Left cardiac atrium (tissue), 4 donors: Measurements from ENCODE around the gene LIMS2. TPM values are rescaled to one million over a fixed set of nuclear protein-coding genes. Genes with fewer than 3 reads are reported as not detected.

ENCODE experiments used
- ATAC-seq, 2 donors: fragments of 200-7000 bp; cut with Tn5 transposase; one replicate each; pipeline ENCODE4 v1.9.1; 2020; ENCODE audit warnings: mild to moderate bottlenecking in 2 of 2, moderate library complexity in 2 of 2
- DNase-seq: peaks from one replicate; pipeline ENCODE4 v3.0.0-alpha.2; 2020
- intact Hi-C, 2 donors: fragments of 100-400 bp; cut with DNase I; formaldehyde crosslinking; loops; one replicate each; pipeline versions ENCODE4 v1.14.1 to v1.15.1; 2022 to 2023
- total RNA-seq, 2 donors: library from RNA; stranded (reverse); fragmentation: NEBNext Ultra II Directional; extraction: Animal tissue kit (Norgen Biotek cat#: 25700); gene quantifications; one replicate each; pipeline ENCODE4 v1.2.1, GENCODE V29; 2021
- donor health status: DM: no; HTN: yes; CAD: no.
- donor health status: DM: no; HTN: yes; CAD: no; lungs with severe emphysema.
- donor health status: DM: yes; HTN: yes; CAD: no.
- donor health status: Dilated cardiomyopathy.

LIMS2 gene
- total RNA-seq, 2 donors from 2014 or later, result 157 to 204 TPM

DNA sequence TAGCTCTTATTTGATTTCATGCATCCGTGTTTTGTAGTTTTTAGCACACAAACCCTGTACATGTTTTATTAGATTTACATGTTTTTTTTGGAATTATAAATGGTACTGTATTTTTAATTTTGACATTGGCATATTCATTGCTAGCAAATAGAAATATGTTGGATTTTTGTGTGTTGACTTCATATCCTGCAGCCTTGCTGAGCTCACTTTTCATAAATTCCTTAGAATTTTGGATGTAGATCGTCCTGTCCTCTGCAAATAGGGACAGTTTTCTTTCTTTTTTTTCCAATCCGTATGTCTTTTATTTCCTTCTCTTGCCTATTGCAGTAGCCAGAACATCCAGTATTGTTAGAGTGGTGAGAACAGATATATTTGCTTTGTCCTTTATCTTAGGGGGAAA, 76.1 kb downstream of the LIMS2 start:
- DNase-seq (no peak), ATAC-seq (no peak)
- intact Hi-C loops, result loop anchor here in 1 of 2 donors (10.0 kb wide), 1 partner anchor 96 kb away; no protein-coding TSS in a partner anchor

DNA sequence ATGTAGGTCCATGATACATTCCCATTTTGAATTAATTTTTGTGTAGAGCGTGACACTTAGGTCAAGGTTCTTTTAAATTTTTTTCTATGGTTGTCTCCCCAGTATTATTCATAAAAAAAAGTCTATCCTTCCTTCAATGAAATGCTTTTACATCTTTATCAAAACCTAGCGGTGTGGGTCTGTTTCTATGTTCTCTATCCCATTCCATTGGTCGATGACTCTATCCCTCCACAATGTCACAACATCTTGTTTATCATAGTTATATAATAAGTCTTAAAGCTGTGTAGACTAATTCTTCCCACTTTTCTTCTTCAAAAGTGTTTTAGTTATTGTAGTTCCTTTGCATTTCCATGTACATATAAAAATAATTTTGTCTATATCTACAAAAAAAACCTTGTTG, 76.6 kb downstream of the LIMS2 start:
- no peak for ATAC-seq
- intact Hi-C loops, result loop anchor here in 1 of 2 donors (10.0 kb wide), 1 partner anchor 96 kb away; no protein-coding TSS in a partner anchor

DNA sequence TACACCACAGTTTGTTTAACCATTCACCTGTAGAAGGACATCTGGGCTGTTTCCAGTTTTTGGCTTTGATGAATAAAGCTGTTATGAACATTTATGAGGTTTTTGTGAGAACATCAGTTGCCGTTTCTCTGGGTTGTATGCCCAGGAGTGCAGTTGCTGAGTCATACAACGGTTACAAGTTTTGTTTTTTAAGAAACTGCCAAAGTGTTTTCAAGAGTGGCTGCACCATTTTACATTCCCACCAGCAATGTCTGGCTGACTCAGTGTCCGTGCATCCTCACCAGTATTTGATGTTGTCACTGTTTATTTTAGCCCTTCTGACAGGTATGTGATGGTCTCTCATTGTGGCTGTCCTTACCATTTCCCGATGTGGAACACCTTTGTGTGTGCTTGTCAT, 77.3 kb downstream of the LIMS2 start:
- intact Hi-C loops, result loop anchor here in 1 of 2 donors (10.0 kb wide), 1 partner anchor 97 kb away; no protein-coding TSS in a partner anchor
- ATAC-seq (no peak), DNase-seq (no peak)

More for the DNA sequence above, 76.6 kb downstream of the LIMS2 start:
- DNase-seq, result no peak

DNA sequence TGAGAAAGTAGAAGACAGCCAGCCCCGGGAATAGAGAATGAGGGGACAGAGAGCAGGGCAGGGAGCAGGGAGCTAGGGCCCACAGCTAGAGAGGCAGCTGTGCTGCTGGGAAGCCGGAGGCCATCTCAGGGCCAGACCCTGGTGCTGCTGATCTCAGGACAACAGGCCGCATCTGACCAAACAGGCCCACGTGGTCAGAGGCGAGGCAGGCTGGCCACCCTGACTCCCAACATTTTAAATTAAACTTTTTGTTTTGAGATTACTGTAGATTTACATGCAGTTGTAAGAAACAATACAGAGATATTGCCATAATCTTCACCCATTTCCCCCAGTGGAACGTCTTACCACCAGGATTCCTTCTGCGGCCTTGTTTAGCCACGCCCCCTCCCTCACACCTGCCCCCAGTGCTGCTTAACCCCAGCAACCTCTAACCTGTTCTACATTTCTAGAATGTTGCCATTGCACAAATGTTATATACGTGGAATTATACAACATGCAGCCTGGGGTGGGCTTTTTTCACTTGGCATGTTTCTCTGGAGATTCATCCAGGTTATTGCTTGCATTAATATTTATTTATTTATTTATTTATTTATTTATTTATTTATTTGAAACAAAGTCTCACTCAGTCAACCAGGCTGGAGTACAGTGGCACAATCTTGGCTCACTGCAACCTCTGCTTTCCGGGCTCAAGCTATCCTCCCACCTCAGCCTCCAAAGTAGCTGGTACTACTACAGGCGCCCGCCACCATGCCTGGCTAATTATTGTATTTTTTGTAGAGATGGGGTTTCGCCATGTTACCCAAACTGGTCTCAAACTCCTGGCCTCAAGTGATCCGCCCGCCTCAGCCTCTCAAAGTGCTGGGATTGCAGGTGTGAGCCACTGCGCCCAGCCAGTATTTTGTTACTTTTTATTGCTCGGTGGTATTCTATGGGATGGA, 78.0 kb downstream of the LIMS2 start:
- DNase-seq, result no peak
- intact Hi-C loops, result loop anchor here in 1 of 2 donors (10.0 kb wide), 1 partner anchor 97 kb away; no protein-coding TSS in a partner anchor

GRCh38 chr2:127596311-127597045, 78.9 kb downstream of the LIMS2 start:
- DNase-seq, result no peak
- intact Hi-C loops, result loop anchor here in 1 of 2 donors (10.0 kb wide), 1 partner anchor 98 kb away; no protein-coding TSS in a partner anchor
- ATAC-seq, result no peak

More for the DNA sequence above, 78.0 kb downstream of the LIMS2 start:
- ATAC-seq, result no peak

GRCh38 chr2:127594116-127594591, 81.2 kb downstream of the LIMS2 start:
- DNase-seq, result no peak
- intact Hi-C loops, result loop anchor here in 1 of 2 donors (10.0 kb wide), 1 partner anchor 101 kb away; no protein-coding TSS in a partner anchor
- no peak for ATAC-seq

GRCh38 chr2:127593228-127594115, 81.9 kb downstream of the LIMS2 start:
- no peak for DNase-seq
- ATAC-seq, result no peak
- intact Hi-C loops, result loop anchor here in 1 of 2 donors (10.0 kb wide), 1 partner anchor 101 kb away; no protein-coding TSS in a partner anchor

GRCh38 chr2:127592761-127593227, 82.5 kb downstream of the LIMS2 start:
- ATAC-seq, result no peak
- intact Hi-C loops, result loop anchor here in 1 of 2 donors (10.0 kb wide), 1 partner anchor 102 kb away; no protein-coding TSS in a partner anchor
- DNase-seq, result no peak

DNA sequence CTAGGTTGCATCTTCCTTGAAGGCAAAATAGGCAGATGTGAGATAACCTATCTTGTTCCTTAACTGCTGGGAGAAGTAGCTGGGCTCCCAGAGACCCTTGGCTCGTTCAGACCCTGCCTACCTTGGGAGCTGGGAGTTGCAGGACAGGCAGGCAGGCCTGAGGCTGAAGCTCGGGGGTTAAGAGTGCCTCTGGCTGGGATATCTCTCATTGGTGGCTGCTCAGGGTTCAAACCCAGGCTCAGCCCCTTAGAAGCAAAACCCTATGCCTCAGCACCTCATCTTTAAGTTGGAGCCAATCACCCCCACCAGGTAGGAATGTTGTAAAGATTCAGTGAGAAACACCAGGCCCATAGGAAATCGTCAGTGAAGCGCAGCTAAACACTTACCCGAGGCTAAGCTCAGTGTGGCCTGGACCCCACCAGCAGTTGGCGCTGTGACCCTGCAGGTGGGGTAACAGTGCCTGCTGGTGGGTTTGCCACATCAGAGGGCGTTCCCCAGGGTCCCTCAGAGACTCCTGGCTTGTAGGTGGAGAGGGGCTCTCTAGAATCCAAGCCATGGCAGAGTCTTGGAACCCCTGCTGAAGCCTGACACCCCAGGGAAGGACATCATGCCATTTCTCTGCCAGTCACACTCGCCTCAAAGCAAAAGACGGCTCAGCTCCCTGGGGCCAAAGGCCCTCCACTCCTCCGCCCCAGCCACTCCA, 84.0 kb downstream of the LIMS2 start:
- intact Hi-C loops, result loop anchor here in 1 of 2 donors (10.0 kb wide), 1 partner anchor 103 kb away; no protein-coding TSS in a partner anchor
- ATAC-seq (peak; percentile 90 to 91), DNase-seq (peak; percentile 73)

GRCh38 chr2:127590386-127591190, 84.7 kb downstream of the LIMS2 start:
- intact Hi-C loops, result loop anchor here in 1 of 2 donors (10.0 kb wide), 1 partner anchor 104 kb away; no protein-coding TSS in a partner anchor

GRCh38 chr2:127589841-127590240, 85.5 kb downstream of the LIMS2 start:
- ATAC-seq, result no peak
- no peak for DNase-seq
- intact Hi-C loops, result loop anchor here in 1 of 2 donors (10.0 kb wide), 1 partner anchor 105 kb away; no protein-coding TSS in a partner anchor

More at GRCh38 chr2:127590386-127591190, 84.7 kb downstream of the LIMS2 start:
- DNase-seq, result no peak
- no peak for ATAC-seq

DNA sequence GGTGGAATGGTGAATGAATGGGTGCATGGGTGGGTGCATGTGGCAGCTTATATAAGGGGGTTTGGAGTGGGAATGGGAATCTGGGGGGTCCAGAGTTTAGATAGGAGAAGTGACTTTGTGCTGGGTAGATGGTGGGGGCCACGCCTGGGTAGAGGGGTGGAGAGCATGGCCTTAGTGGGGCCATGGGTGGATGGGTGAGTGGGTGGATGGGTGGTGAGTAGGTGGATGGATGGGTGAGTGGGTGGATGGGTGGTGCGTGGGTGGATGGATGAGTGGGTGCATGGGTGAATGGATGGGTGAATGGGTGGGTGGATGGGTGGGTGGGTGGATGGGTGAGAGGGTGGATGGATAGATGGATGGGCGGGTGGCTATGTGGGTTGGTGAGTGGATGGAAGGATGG, 86.0 kb downstream of the LIMS2 start:
- DNase-seq (no peak), ATAC-seq (no peak)
- intact Hi-C loops, result no loop called here

Other genes starting within 250 kb of the LIMS2 start
- gene IWS1, start 149.0 kb downstream of the LIMS2 start, total RNA-seq, result 10 to 100 TPM; 41.9 to 49.7 TPM
- under 1 TPM; 0.27 to 0.89 TPM for gene MYO7B, start 139.8 kb downstream of the LIMS2 start, total RNA-seq
- gene GPR17, start 29.4 kb downstream of the LIMS2 start, total RNA-seq, result under 1 TPM in 1 of 2 donors, not detected in 1; 0.24 TPM
- gene SFT2D3, start 26.0 kb upstream of the LIMS2 start, total RNA-seq, result 1 to 10 TPM; 3.3 to 4.7 TPM
- gene WDR33, start 135.6 kb upstream of the LIMS2 start, total RNA-seq, result 10 to 100 TPM; 34.8 to 36.6 TPM
- 10 to 100 TPM; 18.8 to 21.8 TPM for gene POLR2D, start 182.6 kb upstream of the LIMS2 start, total RNA-seq
- gene AMMECR1L, start 210.4 kb upstream of the LIMS2 start, total RNA-seq, result 10 to 100 TPM in 1 of 2 donors, 1 to 10 TPM in 1; 8.0 to 11.7 TPM